ENCODE results near the gene CPXM1.
"Not testable (repeated sequence)": the region's sequence is repeated elsewhere in the genome, so short reads cannot be mapped to it uniquely, and the experiment has no call there.

CPXM1 gene

GRCh38 chr20:2800521-2801285, at the start of gene CPXM1:
Gene CPXM1, minus strand, starts transcription at chr20:2800627. Its CDS starts 55 bp downstream, at chr20:2800572.
- DNase-seq (ENCODE audit: low read depth in 1 of 2, low spot score in 1 of 2): no peak

GRCh38 chr20:2849529-2849928, 49.1 kb upstream of the CPXM1 start:
- DNase-seq (ENCODE audit: low read depth in 1 of 2, low spot score in 1 of 2): no peak

- DNase-seq (ENCODE audit: low read depth in 1 of 2, low spot score in 1 of 2): no peak
Observed at GRCh38 chr20:2847802-2848201, 47.4 kb upstream of the CPXM1 start.

DNA sequence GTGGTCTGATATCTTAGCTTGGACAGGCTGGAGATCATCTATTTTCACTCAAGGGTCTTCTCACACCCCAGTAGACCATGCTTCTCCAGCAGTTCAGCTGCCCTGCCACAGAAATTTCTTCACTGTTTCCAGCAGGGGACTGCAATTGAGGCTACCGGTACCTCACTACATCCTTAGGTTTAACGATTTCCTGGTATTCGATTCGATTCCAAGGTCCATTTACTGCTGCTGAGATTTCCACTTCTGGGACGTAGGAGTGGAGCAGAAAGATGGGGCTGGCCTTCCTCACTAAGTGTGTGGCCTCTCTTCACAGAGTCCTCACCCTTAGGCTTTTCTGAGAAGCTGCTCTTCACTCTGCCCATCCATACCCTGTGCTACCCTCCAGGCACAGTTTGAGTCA, 46.3 kb upstream of the CPXM1 start:
- DNase-seq (ENCODE audit: low read depth in 1 of 2, low spot score in 1 of 2): no peak

DNA sequence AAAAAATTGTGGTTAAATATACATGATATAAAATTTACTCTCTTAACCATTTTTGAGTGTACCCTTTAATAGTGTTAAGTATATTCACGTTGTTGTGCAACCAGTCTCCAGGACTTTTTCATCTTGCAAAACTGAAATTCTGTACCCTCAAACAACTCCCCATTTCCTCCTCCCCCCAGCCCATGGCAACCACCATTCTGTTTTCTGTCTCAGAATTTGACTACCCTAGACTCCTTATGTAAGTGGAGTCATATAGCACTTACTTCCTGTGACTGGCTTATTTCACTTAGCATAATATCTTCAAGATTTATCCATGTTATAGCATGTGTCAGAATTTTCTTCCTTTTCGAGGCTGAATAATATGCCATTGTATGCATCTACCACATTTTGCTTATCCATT, 45.2 kb upstream of the CPXM1 start:
- DNase-seq (ENCODE audit: low read depth in 1 of 2, low spot score in 1 of 2): no peak

- no peak for DNase-seq (ENCODE audit: low read depth in 1 of 2, low spot score in 1 of 2)
Observed at GRCh38 chr20:2840967-2841531, 40.6 kb upstream of the CPXM1 start.

DNA sequence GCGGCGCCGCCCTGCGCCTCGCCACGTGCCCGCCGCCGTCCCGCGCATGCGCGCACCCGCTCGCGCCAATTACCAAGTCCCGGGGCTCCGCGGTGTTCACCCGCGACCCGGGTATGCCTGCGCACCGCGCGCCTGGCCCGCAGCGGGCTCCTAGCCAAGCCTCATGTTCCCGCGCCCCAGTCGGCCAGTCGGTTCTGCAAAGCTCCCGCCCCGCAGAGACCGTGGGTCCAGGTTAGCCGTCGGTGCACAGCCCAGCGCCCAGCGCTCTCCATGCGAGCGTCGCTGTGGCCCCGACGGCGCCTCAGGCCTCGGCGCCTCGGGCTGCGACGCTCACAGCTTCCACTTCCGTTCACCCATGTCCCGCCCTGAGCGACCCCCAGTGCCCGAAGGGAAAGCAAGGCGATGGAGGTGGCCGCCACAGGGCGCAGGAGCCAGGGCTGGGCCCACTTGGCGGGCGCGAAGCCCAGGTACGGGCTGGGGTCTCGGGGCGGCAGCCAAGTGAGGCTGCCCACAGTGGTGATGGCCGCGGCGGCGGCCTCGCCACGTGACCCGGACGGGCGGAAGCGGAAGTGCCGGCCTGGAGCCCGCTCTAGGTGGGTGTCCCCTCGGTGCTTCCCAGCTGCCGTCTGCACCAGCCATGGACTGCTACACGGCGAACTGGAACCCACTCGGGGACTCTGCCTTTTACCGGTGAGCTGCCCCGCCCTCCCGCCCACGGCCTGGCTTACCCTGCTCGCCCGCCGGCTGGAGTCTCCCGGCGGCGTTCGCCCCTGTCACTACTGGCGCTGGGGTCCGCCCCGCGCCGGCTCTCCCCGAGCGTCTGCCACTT, 39.9 kb upstream of the CPXM1 start, which contains the start of the genes PCED1A and VPS16:
PCED1A (minus strand) TSS at position 518 of the 829 bp plus-strand sequence. CDS start 743 bp downstream, outside the sequence.
VPS16 (plus strand) TSS at position 608 of the 829 bp plus-strand sequence; CDS start at position 638, 30 bp downstream.
- peak; percentile 84 to 89 for DNase-seq (ENCODE audit: low read depth in 1 of 2, low spot score in 1 of 2)

GRCh38 chr20:2839732-2840137, 39.3 kb upstream of the CPXM1 start:
- DNase-seq (ENCODE audit: low read depth in 1 of 2, low spot score in 1 of 2): no peak

- no peak for DNase-seq (ENCODE audit: low read depth in 1 of 2, low spot score in 1 of 2)
Observed at GRCh38 chr20:2838847-2839671, 38.6 kb upstream of the CPXM1 start.

GRCh38 chr20:2838170-2838797, 37.9 kb upstream of the CPXM1 start:
- DNase-seq (ENCODE audit: low read depth in 1 of 2, low spot score in 1 of 2): no peak

- no peak for DNase-seq (ENCODE audit: low read depth in 1 of 2, low spot score in 1 of 2)
Observed at GRCh38 chr20:2837221-2837960, 37.0 kb upstream of the CPXM1 start.

DNA sequence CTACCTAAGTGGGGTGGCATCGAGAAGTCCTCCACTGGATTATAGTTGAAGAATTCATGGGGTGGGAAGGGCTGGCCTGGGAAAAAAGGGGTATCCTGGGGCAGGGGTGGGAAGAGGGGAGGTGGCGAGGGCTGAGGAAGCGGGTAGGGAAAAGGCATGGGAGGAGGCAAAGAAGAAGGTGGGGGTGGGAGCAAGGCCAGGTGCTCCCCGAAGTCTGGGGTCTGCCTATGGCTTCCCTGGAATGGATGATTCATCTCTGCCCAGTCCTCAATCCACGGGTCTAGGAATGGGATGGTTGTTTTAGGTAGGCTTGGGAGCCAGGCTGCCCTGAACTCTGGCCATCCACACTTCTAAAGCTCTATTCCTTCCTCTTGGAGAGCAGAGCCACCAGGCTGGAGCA, 35.6 kb upstream of the CPXM1 start:
- no peak for DNase-seq (ENCODE audit: low read depth in 1 of 2, low spot score in 1 of 2)

- DNase-seq (ENCODE audit: low read depth in 1 of 2, low spot score in 1 of 2): no peak
Observed at GRCh38 chr20:2835331-2835796, 34.9 kb upstream of the CPXM1 start.

GRCh38 chr20:2834401-2835110, 34.1 kb upstream of the CPXM1 start:
- DNase-seq (ENCODE audit: low read depth in 1 of 2, low spot score in 1 of 2): no peak

GRCh38 chr20:2833761-2834160, 33.3 kb upstream of the CPXM1 start:
- DNase-seq (ENCODE audit: low read depth in 1 of 2, low spot score in 1 of 2): no peak

DNA sequence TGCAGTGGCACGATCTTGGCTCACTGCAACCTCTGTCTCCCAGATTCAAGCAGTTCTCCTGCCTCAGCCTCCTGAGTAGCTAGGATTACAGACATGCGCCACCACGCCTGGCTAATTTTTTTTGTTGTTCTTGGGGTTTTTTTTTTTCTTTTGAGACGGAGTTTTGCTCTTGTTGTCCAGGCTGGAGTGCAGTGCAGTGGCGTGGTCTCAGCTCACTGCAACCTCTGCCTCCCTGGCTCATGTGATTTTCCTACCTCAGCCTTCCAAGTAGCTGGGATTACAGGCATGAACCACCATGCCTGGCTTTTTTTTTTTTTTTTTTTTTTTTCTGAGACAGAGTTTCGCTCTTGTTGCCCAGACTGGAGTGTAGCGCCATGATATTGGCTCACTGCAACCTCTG, 30.8 kb upstream of the CPXM1 start:
- not testable (repeated sequence) for DNase-seq (ENCODE audit: low read depth in 1 of 2, low spot score in 1 of 2)

- no peak for DNase-seq (ENCODE audit: low read depth in 1 of 2, low spot score in 1 of 2)
Observed at GRCh38 chr20:2829376-2829775, 28.9 kb upstream of the CPXM1 start.

DNA sequence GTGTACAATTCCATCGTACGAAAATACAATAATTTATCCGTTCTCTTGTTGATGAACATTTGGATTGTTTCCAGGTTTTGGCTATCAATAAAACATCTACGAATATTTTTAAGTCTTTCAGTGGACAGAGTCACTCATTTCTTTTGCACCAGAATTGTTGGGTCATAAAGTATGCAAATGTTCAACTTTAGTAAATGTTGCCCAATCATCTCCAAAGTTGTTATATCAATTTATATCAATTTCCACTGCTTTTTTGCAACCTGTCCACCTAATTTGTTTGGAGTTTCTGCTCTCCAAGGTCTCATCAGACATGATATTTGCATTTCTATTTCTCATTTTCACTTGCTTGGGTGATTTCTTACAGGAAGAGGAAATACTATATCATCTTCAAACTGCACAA, 26.2 kb upstream of the CPXM1 start:
- no peak for DNase-seq (ENCODE audit: low read depth in 1 of 2, low spot score in 1 of 2)

DNA sequence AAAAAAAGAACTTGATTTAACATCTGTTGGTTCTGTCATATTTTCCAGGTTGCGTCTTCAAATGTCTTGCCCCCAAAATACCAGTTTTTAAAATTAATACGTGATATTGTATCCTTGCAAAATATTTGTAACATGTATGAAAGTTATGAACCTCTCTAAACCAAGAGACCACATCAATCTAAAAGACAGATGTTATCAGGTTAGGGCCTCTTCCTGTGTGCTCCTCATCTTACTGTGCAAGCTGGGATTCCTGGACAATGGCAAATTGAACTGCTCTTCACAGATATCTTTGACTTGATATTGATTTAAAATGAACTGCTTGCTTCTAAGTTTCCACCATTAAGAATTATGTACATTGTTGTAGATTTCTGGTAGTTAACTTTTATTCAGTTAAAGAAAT, 25.3 kb upstream of the CPXM1 start:
- no peak for DNase-seq (ENCODE audit: low read depth in 1 of 2, low spot score in 1 of 2)
